ENCODE data around the gene GSTCD. TPM values are rescaled to one million over a fixed set of nuclear protein-coding genes. Genes with fewer than 3 reads are reported as not detected.
"Not testable (repeated sequence)": the region's sequence is repeated elsewhere in the genome, so short reads cannot be mapped to it uniquely, and the experiment has no call there.

The GSTCD gene
- total and polyA plus RNA-seq, 9 of the 15 experiments (the other 6 are each of a cell fraction or from before 2014, with no cell fraction given), result 4.5 to 36.3 (median 16.0) TPM

DNA sequence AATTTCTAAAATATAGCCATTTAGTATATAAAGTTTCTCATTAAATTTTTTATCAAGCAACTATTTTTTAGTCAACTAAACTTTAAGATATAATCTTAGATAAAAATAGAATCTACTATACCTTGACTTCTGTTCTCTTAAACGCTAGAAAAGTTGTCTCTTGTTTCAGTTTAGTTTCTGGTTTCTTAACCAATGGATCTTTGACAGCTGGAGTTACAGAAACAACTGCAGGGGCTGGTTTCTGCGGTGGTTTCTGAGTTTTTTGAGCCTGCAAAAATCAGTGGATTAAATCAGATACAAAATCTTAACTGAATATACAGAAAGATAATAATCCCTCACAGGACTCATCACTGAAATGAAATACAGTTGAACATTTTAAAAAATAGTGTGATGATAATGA, 22.0 kb upstream of the GSTCD start (continued):
- no peak for TF ChIP-seq ESRRB (CRISPR knock-in tag; IDR thresholded peaks at IDR 0.05; ENCODE audit: borderline replicate concordance)
- TF ChIP-seq, protein P1, sequence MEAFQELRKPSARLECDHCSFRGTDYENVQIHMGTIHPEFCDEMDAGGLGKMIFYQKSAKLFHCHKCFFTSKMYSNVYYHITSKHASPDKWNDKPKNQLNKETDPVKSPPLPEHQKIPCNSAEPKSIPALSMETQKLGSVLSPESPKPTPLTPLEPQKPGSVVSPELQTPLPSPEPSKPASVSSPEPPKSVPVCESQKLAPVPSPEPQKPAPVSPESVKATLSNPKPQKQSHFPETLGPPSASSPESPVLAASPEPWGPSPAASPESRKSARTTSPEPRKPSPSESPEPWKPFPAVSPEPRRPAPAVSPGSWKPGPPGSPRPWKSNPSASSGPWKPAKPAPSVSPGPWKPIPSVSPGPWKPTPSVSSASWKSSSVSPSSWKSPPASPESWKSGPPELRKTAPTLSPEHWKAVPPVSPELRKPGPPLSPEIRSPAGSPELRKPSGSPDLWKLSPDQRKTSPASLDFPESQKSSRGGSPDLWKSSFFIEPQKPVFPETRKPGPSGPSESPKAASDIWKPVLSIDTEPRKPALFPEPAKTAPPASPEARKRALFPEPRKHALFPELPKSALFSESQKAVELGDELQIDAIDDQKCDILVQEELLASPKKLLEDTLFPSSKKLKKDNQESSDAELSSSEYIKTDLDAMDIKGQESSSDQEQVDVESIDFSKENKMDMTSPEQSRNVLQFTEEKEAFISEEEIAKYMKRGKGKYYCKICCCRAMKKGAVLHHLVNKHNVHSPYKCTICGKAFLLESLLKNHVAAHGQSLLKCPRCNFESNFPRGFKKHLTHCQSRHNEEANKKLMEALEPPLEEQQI (IDR thresholded peaks at IDR 0.05), result no peak

DNA sequence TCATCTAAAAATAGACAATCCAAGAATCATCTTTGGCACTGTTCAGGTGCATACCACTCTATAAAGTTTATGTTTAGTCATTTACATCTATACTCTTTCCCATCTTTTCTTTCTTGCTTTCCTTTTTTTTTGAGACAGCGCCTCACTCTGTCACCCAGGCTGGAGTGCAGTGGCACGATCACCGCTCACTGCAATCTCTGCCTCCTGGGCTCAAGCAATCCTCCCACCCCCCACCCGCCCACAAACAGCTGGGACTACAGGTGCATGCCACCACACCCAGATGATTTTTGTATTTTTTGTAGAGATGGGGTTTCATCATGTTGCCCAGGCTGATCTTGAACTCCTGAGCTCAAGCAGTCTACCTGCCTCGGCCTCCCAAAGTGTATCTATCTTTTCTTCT, 13.8 kb upstream of the GSTCD start:
- 100% methylated on average over 1 of the region's 5 CpGs for WGBS (ENCODE audit: insufficient coverage, low coverage, missing lambda C conversion rate)
- H4K20me1 ChIP-seq (replicated peaks; ENCODE audit: control insufficient read depth, insufficient read depth, low read length); H3K9me1 ChIP-seq (ENCODE audit: control insufficient read depth, insufficient read depth, low read length); H3K4me2 ChIP-seq (ENCODE audit: insufficient read depth, low read length); FAIRE-seq; H3K27me3 ChIP-seq (ENCODE audit: control insufficient read depth in 2 of 2, insufficient read depth in 2 of 2, low read length in 2 of 2); H3K9ac ChIP-seq (ENCODE audit: insufficient read depth in 1 of 2, low read depth in 2 of 2, low read length in 2 of 2); H3K79me2 ChIP-seq (ENCODE audit: control insufficient read depth, insufficient read depth, low read length); POLR2A ChIA-PET; H3K4me3 ChIP-seq; BruUV-seq (replicated peaks); H3K27ac ChIP-seq (ENCODE audit: extremely low read depth, low read depth, low read length); H3K4me1 ChIP-seq (replicated peaks in 1 of 2; ENCODE audit: control insufficient read depth in 2 of 2, insufficient read depth in 2 of 2, low read length in 2 of 2); DNase-seq (ENCODE audit: extremely low read depth in 1 of 4, low spot score in 3 of 4); CTCF ChIA-PET (ENCODE audit: low intra/inter-chr PET ratio); in situ Hi-C loops (cut with MboI); H3K9me3 ChIP-seq (replicated peaks; ENCODE audit: control insufficient read depth, insufficient read depth, low read depth, low read length); intact Hi-C loops (cut with micrococcal nuclease); ATAC-seq; H2AFZ ChIP-seq (ENCODE audit: low read depth, low read length): not testable (repeated sequence)
- H3K36me3 ChIP-seq (ENCODE audit: control insufficient read depth, insufficient read depth, low read length), result peaks cover 79% of the 10 kb centered on the region

DNA sequence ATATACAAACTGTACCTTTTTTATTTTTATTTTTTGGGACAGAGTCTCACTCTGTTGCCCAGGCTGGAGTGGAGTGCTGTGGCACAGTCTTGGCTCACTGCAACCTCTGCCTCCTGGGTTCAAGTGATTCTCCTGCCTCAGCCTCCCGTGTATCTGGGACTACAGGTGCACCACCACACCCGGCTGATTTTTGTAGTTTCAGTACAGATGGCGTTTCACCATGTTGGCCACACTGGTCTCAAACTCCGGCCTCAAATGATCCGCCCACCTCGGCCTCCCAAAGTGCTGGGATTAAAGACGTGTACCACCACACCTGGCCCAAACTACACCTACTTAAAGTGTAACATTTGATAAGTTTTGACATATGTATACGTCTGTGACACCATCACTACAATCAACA, 12.8 kb upstream of the GSTCD start:
- H2AFZ ChIP-seq (ENCODE audit: low read depth, low read length); H3K27ac ChIP-seq (ENCODE audit: extremely low read depth, low read depth, low read length); H3K9ac ChIP-seq (ENCODE audit: insufficient read depth in 1 of 2, low read depth in 2 of 2, low read length in 2 of 2); POLR2A ChIA-PET; H3K79me2 ChIP-seq (ENCODE audit: control insufficient read depth, insufficient read depth, low read length); H4K20me1 ChIP-seq (replicated peaks; ENCODE audit: control insufficient read depth, insufficient read depth, low read length); intact Hi-C loops (cut with micrococcal nuclease); H3K4me2 ChIP-seq (ENCODE audit: insufficient read depth, low read length); CTCF ChIA-PET (ENCODE audit: low intra/inter-chr PET ratio); H3K27me3 ChIP-seq (ENCODE audit: control insufficient read depth in 2 of 2, insufficient read depth in 2 of 2, low read length in 2 of 2); H3K4me1 ChIP-seq (replicated peaks in 1 of 2; ENCODE audit: control insufficient read depth in 2 of 2, insufficient read depth in 2 of 2, low read length in 2 of 2); in situ Hi-C loops (cut with MboI); H3K9me3 ChIP-seq (replicated peaks; ENCODE audit: control insufficient read depth, insufficient read depth, low read depth, low read length); ATAC-seq; FAIRE-seq; H3K9me1 ChIP-seq (ENCODE audit: control insufficient read depth, insufficient read depth, low read length); H3K4me3 ChIP-seq; BruUV-seq (replicated peaks); DNase-seq (ENCODE audit: extremely low read depth in 1 of 4, low spot score in 3 of 4): not testable (repeated sequence)
- WGBS (ENCODE audit: insufficient coverage, low coverage, missing lambda C conversion rate), result 93% methylated on average over 8 of the region's 8 CpGs
- peaks cover 76% of the 10 kb centered on the region for H3K36me3 ChIP-seq (ENCODE audit: control insufficient read depth, insufficient read depth, low read length)
